Measurements from ENCODE around the gene DAP3. TPM values are rescaled to one million over a fixed set of nuclear protein-coding genes. Genes with fewer than 3 reads are reported as not detected.
A peak's percentile ranks its signal among the peaks of the same experiment; 100 is the strongest.

The DAP3 gene
- total and polyA plus RNA-seq, 12 donors: 82.3 to 141 (median 113) TPM

GRCh38 chr1:155719703-155720102, 30.8 kb downstream of the DAP3 start:
- no peak for ATAC-seq
- WGBS, 2 donors: 90 to 98% methylated on average over 4 of the region's 4 CpGs

GRCh38 chr1:155725142-155725541, 36.3 kb downstream of the DAP3 start:
- Histone ChIP-seq H3K9me3 (no peaks in the 10 kb centered on the region), H3K27me3 (no peaks in the 10 kb centered on the region), H3K36me3 (peaks cover 0 to 97% (median 19%) of the 10 kb centered on the region in 9 donors), H3K27ac (no peak overlapping the region), H3K4me3 (no peak overlapping the region), H3K4me1 (no peaks in the 10 kb centered on the region)
- intact Hi-C loops (cut with DNase I): loop anchor here in 2 of 10 donors (10.0 kb wide), 1 partner anchor 50 kb away; no protein-coding TSS in a partner anchor
- 91 to 96% methylated on average over 3 of the region's 3 CpGs for WGBS, 2 donors
- ATAC-seq (no peak), DNase-seq (no peak)
- TF ChIP-seq, protein P1, sequence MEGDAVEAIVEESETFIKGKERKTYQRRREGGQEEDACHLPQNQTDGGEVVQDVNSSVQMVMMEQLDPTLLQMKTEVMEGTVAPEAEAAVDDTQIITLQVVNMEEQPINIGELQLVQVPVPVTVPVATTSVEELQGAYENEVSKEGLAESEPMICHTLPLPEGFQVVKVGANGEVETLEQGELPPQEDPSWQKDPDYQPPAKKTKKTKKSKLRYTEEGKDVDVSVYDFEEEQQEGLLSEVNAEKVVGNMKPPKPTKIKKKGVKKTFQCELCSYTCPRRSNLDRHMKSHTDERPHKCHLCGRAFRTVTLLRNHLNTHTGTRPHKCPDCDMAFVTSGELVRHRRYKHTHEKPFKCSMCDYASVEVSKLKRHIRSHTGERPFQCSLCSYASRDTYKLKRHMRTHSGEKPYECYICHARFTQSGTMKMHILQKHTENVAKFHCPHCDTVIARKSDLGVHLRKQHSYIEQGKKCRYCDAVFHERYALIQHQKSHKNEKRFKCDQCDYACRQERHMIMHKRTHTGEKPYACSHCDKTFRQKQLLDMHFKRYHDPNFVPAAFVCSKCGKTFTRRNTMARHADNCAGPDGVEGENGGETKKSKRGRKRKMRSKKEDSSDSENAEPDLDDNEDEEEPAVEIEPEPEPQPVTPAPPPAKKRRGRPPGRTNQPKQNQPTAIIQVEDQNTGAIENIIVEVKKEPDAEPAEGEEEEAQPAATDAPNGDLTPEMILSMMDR (IDR thresholded peaks at IDR 0.05): no peak

More at GRCh38 chr1:155719703-155720102, 30.8 kb downstream of the DAP3 start:
- no peak for DNase-seq
- intact Hi-C loops (cut with DNase I): loop anchor here in 2 of 10 donors (10.0 kb wide), 1 partner anchor 45 kb away; no protein-coding TSS in a partner anchor
- H3K27ac ChIP-seq: no peak overlapping the region
- H3K4me3 ChIP-seq: no peak overlapping the region
- no peaks in the 10 kb centered on the region for H3K27me3 ChIP-seq
- TF ChIP-seq, protein P1 (IDR thresholded peaks at IDR 0.05): no peak
- no peaks in the 10 kb centered on the region for H3K4me1 ChIP-seq
- H3K9me3 ChIP-seq: no peaks in the 10 kb centered on the region
- peaks cover 0 to 93% (median 10%) of the 10 kb centered on the region in 9 donors for H3K36me3 ChIP-seq

DNA sequence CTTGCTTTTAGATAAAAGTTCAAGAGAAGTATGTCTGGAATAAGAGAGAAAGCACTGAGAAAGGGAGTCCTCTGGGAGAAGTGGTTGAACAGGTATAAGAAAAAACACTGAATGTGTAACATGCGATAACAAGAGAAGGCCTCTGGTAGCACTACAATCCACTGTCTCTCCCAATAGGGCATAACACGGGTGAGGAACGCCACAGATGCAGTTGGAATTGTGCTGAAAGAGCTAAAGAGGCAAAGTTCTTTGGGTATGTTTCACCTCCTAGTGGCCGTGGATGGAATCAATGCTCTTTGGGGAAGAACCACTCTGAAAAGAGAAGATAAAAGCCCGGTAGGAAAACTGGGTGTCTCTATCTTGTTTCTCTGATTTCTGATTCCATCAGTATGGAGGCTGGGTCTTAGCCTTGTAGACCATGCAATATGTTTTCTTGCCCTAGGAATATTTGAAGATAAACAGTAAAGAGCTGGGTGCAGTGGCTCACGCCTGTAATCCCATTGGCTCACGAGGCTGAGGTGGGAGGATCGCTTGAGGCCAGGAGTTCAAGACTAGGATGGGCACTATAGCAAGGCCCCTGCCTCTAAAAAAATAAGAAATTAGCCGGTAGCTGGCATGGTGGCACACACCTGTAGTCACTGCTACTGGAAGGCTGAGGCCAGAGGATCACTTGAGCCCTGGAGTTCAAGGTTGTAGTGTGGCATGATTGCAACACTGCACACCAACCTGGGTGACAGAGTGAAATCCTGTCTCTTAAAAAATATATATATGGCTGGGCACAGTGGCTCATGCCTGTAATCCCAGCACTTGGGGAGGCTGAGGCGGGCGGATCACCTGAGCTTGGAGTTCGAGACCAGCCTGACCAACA, 40.4 kb downstream of the DAP3 start:
- TF ChIP-seq, protein P1 (IDR thresholded peaks at IDR 0.05): peak; percentile 21 to 68 (median 54)

DNA sequence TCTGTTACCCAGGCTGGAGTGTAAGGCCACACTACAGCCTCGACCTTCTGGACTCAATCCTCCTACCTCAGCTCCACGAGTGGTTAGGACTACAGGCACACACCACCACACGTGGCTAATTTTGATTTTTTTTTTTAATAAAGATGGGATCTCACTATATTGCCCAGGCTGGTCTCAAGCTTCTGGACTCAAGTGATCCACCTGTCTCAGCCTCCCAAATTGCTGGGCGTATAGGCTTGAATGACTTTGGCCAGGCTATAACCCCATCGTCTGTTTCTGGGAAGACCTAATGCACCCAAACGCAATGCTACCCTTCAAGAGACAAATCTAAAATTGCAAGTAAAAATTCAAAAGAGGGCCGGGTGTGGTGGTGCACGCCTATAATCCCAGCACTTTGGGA, 52.1 kb downstream of the DAP3 start:
- H3K4me1 ChIP-seq: peaks cover 0 to 7% (median 6%) of the 10 kb centered on the region in 9 donors
- no peak overlapping the region for H3K4me3 ChIP-seq
- intact Hi-C loops (cut with DNase I): no loop called here
- TF ChIP-seq, protein P1 (IDR thresholded peaks at IDR 0.05): no peak
- 89 to 93% methylated on average over 8 of the region's 8 CpGs for WGBS, 2 donors
- ATAC-seq: no peak
- H3K27ac ChIP-seq: no peak overlapping the region
- H3K27me3 ChIP-seq: no peaks in the 10 kb centered on the region
- no peaks in the 10 kb centered on the region for H3K9me3 ChIP-seq
- DNase-seq: no peak
- peaks cover 0 to 40% (median 18%) of the 10 kb centered on the region in 9 donors for H3K36me3 ChIP-seq

More for the DNA sequence above, 40.4 kb downstream of the DAP3 start:
- intact Hi-C loops (cut with DNase I): loop anchor here in 2 of 10 donors (10.0 kb wide), 1 partner anchor 54 kb away; no protein-coding TSS in a partner anchor
- Histone ChIP-seq H3K36me3 (peaks cover 0 to 97% (median 33%) of the 10 kb centered on the region in 9 donors), H3K4me1 (no peaks in the 10 kb centered on the region), H3K4me3 (no peak overlapping the region), H3K27me3 (no peaks in the 10 kb centered on the region), H3K27ac (no peak overlapping the region), H3K9me3 (no peaks in the 10 kb centered on the region)
- WGBS, 2 donors: 67 to 71% methylated on average over 12 of the region's 12 CpGs
- peak in 6 of 8 donors; percentile 50 to 64 (median 56) for ATAC-seq
- peak in 1 of 2 donors; percentile 43 for DNase-seq

Measured in heart right ventricle (tissue), 16 donors.